Activated CD8-positive, alpha-beta memory T cell treated with anti-CD3 and anti-CD28 coated beads, Interleukin-2, amount 50 U/mL, for 24 hours (primary cell): Measurements from ENCODE around the gene TPD52L1.
"Not testable (repeated sequence)": the region's sequence is repeated elsewhere in the genome, so short reads cannot be mapped to it uniquely, and the experiment has no call there.

ENCODE experiments used
- DNase-seq: peaks from one replicate; pipeline ENCODE4 v3.0.0-alpha.2; 2020; ENCODE audit errors: extremely low read depth

TPD52L1 gene

GRCh38 chr6:125273251-125273650 lies 119.7 kb downstream of the TPD52L1 start:
- DNase-seq, result no peak

- DNase-seq, result no peak
Measured at GRCh38 chr6:125273965-125274364, 120.4 kb downstream of the TPD52L1 start.

GRCh38 chr6:125274935-125275334 lies 121.4 kb downstream of the TPD52L1 start:
- DNase-seq, result no peak

GRCh38 chr6:125275779-125276178 lies 122.2 kb downstream of the TPD52L1 start:
- no peak for DNase-seq

DNA sequence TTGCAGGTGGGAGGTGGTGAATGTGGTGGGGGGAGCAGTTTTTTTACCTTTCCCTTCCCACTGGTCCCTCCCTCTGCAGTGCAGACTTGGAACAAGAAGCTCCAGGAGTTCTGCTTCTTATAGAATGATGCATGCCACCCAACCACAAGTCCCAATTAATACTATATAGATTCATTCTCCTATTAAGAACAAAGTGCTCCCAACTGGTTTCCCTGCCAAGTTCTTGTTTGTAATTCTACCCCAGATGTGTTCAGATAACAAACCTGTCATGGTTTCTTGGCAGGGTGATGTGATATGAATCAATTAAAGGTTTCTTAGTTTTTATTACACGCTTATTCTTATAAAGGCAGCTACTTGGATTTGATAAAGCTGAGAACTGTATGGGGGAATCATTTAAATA lies 124.3 kb downstream of the TPD52L1 start:
- DNase-seq, result no peak

DNA sequence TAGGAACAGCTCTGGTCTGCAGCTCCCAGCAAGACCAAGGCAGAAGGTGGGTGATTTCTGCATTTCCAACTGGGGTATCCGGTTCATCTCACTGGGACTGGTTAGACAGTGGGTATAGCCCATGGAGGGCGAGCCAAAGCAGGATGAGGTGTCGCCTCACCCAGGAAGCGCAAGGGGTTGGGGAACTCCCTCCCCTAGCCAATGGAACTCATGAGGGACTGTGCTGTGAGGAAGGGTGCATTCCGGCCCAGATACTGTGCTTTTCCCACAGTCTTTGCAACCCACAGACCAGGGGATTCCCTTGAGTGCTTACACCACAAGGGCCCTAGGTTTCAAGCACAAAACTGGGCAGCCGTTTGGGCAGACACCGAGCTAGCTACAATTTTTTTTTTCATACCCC lies 126.4 kb downstream of the TPD52L1 start:
- no peak for DNase-seq

GRCh38 chr6:125280370-125281035 lies 126.9 kb downstream of the TPD52L1 start:
- DNase-seq, result not testable (repeated sequence)

GRCh38 chr6:125282470-125282869 lies 128.9 kb downstream of the TPD52L1 start:
- DNase-seq, result not testable (repeated sequence)

- no peak for DNase-seq
Measured at GRCh38 chr6:125285353-125285752, 131.8 kb downstream of the TPD52L1 start.

DNA sequence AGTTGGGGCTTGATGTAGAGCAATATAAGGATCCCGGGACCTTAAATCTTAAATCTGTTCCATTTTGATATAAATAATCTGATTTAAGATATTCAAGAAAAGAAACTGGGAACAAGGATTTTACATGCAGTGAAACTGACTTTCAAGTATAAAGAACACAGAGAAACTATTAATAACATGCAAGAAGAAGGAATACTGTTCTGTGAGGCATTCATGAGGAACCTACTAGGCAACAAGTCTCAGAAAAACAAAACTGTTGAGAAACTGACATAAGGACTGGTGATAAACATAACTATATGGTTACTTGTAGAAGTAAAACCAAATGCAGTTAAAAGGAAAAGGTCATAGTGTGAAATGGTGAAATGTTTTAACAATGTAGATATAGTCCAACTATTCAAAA lies 132.4 kb downstream of the TPD52L1 start:
- no peak for DNase-seq

- DNase-seq, result no peak
Measured at GRCh38 chr6:125287718-125288117, 134.1 kb downstream of the TPD52L1 start.

DNA sequence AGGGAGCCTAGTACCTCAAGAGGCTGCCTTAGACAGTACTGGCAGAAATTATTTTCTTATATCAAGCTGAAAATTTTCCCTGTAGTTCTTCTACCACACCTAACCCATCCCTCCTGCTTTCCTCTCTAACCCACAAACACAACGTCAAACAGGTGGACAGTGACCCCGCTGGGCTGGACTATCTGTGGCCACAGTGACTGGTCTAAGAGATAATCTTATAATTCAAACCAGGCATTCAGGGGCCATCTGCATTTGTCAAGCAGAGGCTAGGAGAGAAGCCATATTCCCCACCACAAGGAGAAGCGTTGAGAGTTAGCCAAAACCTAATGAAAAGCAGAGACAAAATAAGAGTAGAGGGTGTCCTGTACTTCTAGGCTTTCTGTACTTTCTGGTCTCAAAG lies 140.0 kb downstream of the TPD52L1 start:
- no peak for DNase-seq

- no peak for DNase-seq
Measured at GRCh38 chr6:125294036-125294435, 140.5 kb downstream of the TPD52L1 start.

- no peak for DNase-seq
Measured at GRCh38 chr6:125294925-125295324, 141.4 kb downstream of the TPD52L1 start.

- no peak for DNase-seq
Measured at GRCh38 chr6:125296471-125296870, 142.9 kb downstream of the TPD52L1 start.

DNA sequence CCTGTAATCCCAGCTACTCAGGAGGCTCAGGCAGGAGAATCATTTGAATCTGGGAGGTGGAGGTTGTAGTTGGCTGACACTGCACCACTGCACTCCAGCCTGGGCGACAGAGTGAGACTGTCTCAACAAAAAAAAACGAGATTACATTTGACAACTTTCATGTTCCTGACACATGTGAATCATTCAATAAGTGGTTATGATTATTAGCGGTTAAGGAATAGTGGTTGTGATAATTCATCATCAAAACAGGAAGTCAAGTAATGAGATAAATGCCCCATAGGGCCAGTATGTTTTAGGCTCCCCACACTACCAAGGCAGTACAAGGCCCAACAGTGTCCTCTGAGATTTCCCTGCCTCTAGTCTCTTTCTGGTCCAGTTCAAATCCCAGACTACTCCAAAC lies 145.7 kb downstream of the TPD52L1 start:
- DNase-seq, result no peak

GRCh38 chr6:125300992-125301434 lies 147.4 kb downstream of the TPD52L1 start:
- DNase-seq, result no peak

DNA sequence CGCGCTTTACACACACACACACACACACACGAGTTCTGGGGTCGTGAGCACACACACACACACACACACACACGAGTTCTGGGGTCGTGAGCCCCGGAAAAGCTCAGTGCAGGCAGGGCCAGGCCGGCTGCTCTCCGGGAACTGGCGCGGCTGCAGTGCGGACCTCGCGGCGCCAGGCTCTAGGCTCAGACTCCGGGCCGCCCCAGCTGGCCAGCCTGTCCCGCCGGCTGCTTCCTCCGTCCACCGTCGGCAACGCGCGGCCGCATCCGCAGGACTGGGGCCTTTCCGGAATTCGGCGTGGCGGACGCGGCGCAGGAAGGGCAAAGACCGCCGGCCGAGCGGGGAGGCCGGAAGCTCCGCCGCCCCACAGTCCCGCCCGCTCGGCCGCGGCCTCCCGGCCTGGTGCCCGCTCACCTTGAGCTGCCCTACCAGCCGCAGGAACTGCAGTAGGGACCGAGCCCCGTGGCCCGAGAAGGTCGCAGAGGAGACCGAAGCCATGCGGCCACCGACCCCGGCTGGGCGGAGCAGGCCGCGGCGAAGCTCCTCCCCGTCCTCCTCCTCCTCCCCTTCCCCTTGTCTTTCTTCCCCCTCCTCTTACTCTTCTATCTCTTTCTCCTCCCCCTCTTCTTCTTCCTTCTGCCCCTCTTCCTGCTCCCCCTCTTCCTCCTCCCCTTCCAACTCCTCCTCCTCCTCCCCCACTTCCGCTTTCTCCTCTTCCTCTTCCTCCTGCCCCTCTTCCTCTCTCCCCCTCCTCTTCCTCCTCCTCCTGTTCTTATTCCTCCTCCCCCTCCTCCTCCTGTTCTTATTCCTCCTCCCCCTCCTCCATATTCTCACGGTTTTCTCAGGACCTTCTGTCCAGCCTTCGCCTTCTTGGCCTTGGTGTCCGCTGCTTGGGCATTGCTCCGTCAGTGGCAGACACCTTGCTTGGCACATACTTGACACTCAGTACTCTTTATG lies 148.1 kb downstream of the TPD52L1 start, which contains the start of gene HDDC2:
TSS of gene HDDC2 (minus strand) at position 533 of the 957 bp plus-strand sequence. CDS start at position 498, 35 bp downstream.
- DNase-seq, result no peak

DNA sequence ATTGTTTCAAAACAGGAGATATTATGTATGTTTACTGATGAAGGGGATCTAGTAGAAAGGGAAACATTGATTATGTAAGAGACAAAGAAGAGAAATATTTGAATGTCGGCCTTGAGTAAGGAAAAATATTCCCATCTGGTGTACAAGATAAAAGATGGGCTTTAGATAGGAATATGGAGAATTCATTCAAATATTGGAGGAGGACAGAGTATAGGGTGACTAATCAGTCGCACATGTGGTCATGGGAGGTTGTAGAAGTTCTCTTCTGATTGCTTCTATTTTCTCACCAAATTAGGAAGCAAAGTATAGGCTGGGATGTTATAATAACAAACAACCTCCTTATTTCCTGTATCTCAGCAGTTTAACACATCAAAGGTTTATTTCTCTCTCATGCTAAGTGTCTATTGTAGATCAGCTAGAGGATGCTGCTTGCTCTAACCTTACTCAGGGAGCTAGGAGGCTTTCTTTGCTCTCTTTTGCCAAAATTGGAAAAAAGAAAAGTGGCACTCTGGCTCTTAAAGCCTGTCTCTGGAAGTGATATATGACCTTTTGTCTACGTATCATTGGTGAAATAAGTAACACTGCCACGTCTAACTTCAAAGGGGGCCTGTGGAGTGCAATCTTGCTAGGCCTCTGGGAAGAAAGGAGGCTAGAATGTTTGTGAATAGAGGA lies 149.4 kb downstream of the TPD52L1 start:
- no peak for DNase-seq

DNA sequence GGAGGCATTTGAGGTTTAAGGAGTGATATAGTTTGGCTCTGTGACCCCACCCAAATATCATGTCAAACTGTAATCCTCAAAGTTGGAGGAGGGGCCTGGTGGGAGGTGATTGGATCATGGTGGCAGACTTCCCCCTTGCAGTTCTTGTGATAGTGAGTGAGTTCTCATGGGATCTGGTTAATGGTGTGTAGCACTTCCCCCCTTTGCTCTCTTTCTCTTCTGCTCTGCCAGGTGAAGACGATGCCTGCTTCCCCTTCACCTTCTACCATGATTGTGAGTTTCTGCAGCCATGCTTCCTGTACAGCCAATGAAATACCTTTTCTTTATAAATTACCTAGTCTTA lies 149.9 kb downstream of the TPD52L1 start:
- no peak for DNase-seq

- no peak for DNase-seq
Measured at GRCh38 chr6:125304970-125305660, 151.5 kb downstream of the TPD52L1 start.

DNA sequence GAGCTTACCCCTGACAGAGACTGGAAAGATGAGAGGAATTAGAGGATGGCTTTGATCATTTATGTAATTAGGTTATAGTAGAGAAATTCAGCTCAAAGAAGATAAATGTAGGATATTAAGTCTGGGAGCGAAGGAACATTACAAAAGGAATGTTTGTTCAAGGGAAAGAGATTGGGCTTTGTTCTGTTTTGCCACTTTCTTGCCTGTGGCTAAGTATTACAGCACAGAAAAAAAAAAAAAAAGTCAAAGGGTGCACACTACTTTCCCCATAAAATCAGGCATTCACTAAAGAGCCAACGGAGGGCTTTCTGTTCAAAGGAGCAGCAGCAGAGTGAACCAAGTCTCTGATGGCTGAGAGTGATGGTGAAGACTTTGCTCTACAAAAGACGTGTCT lies 153.2 kb downstream of the TPD52L1 start:
- no peak for DNase-seq
